ENCODE measurements around the gene MAML2. TPM values are rescaled to one million over a fixed set of nuclear protein-coding genes. Genes with fewer than 3 reads are reported as not detected.
A peak's percentile ranks its signal among the peaks of the same experiment; 100 is the strongest.
"Not testable (repeated sequence)": the region's sequence is repeated elsewhere in the genome, so short reads cannot be mapped to it uniquely, and the experiment has no call there.

Gene MAML2
- total RNA-seq, 1 experiment from 2014 or later: 2.1 TPM

- not testable (repeated sequence) for DNase-seq (ENCODE audit: low spot score)
Measured at GRCh38 chr11:96271352-96271751, 71.6 kb downstream of the MAML2 start.

- DNase-seq (ENCODE audit: low spot score): not testable (repeated sequence)
Measured at GRCh38 chr11:96268527-96268926, 74.5 kb downstream of the MAML2 start.

GRCh38 chr11:96267496-96268032 is 75.4 kb downstream of the MAML2 start:
- no peak for DNase-seq (ENCODE audit: low spot score)

- DNase-seq (ENCODE audit: low spot score): no peak
Measured at GRCh38 chr11:96267001-96267495, 75.9 kb downstream of the MAML2 start.

- no peak for DNase-seq (ENCODE audit: low spot score)
Measured at GRCh38 chr11:96265972-96266371, 77.0 kb downstream of the MAML2 start.

GRCh38 chr11:96265220-96265737 is 77.7 kb downstream of the MAML2 start:
- no peak for DNase-seq (ENCODE audit: low spot score)

- DNase-seq (ENCODE audit: low spot score): no peak
Measured at GRCh38 chr11:96264364-96264763, 78.6 kb downstream of the MAML2 start.

- DNase-seq (ENCODE audit: low spot score): peak; percentile 27
Measured at GRCh38 chr11:96263238-96263763, 79.7 kb downstream of the MAML2 start.

- no peak for DNase-seq (ENCODE audit: low spot score)
Measured at GRCh38 chr11:96260532-96260931, 82.5 kb downstream of the MAML2 start.

GRCh38 chr11:96260067-96260511 is 82.9 kb downstream of the MAML2 start:
- no peak for DNase-seq (ENCODE audit: low spot score)

GRCh38 chr11:96259134-96259830 is 83.7 kb downstream of the MAML2 start:
- DNase-seq (ENCODE audit: low spot score): peak; percentile 37

GRCh38 chr11:96257972-96258934 is 84.7 kb downstream of the MAML2 start:
- no peak for DNase-seq (ENCODE audit: low spot score)

- no peak for DNase-seq (ENCODE audit: low spot score)
Measured at GRCh38 chr11:96257036-96257435, 86.0 kb downstream of the MAML2 start.

- no peak for DNase-seq (ENCODE audit: low spot score)
Measured at GRCh38 chr11:96256215-96257011, 86.6 kb downstream of the MAML2 start.

- no peak for DNase-seq (ENCODE audit: low spot score)
Measured at GRCh38 chr11:96254854-96255253, 88.1 kb downstream of the MAML2 start.

GRCh38 chr11:96254087-96254486 is 88.9 kb downstream of the MAML2 start:
- peak; percentile 11 for DNase-seq (ENCODE audit: low spot score)

- DNase-seq (ENCODE audit: low spot score): no peak
Measured at GRCh38 chr11:96246718-96247552, 96.1 kb downstream of the MAML2 start.

GRCh38 chr11:96242971-96243647 is 99.9 kb downstream of the MAML2 start:
- DNase-seq (ENCODE audit: low spot score): peak; percentile 92

- no peak for DNase-seq (ENCODE audit: low spot score)
Measured at GRCh38 chr11:96242191-96242847, 100.7 kb downstream of the MAML2 start.
